Thyroid gland (tissue), 4 donors: Measurements from ENCODE around the gene SNRNP27. TPM values are rescaled to one million over a fixed set of nuclear protein-coding genes. Genes with fewer than 3 reads are reported as not detected.

Experiments used
- DNase-seq, 2 donors: peaks; one replicate each; pipeline ENCODE4 v3.0.0-alpha.2; 2019
- H3K27ac ChIP-seq, 3 donors: fragments of 200-600 bp; sonication (generic); 1 replicate in 2 of 3; 2 replicates in 1 of 3; pipeline ENCODE4 v1.5.1; 2016 to 2019; ENCODE audit warnings: mild to moderate bottlenecking in 1 of 3, moderate library complexity in 1 of 3
- H3K27me3 ChIP-seq: fragments of 200-600 bp; sonication (generic); one replicate; pipeline ENCODE4 v1.5.1; 2019
- H3K36me3 ChIP-seq, 2 donors: fragments of 200-600 bp; sonication (generic); one replicate each; pipeline ENCODE4 v1.5.1; 2016 to 2019
- H3K4me1 ChIP-seq, 2 donors: fragments of 200-600 bp; sonication (generic); one replicate each; pipeline ENCODE4 v1.5.1; 2017 to 2019
- H3K4me3 ChIP-seq, 3 donors: fragments of 200-600 bp; sonication (generic); replicated peaks in 1 of 3; 1 replicate in 2 of 3; 2 replicates in 1 of 3; pipeline ENCODE4 v1.5.1; 2016; ENCODE audit warnings: mild to moderate bottlenecking in 1 of 3
- H3K9me3 ChIP-seq: fragments of 200-600 bp; sonication (generic); one replicate; pipeline ENCODE4 v1.5.1; 2017
- POLR2A ChIP-seq, 2 donors: fragments of 450-650 bp; IDR thresholded peaks; one replicate each; pipeline ENCODE4 v1.6.1; 2017; ENCODE audit warnings: antibody characterized with exemption in 2 of 2, mild to moderate bottlenecking in 2 of 2, moderate library complexity in 1 of 2
- WGBS, 2 donors: methylation state at CpG; one replicate each; pipeline ENCODE4 v1.1.5; 2017; 5-methylcytosine and 5-hydroxymethylcytosine counted together
- intact Hi-C: fragments of 100-400 bp; cut with DNase I; formaldehyde crosslinking; loops from one replicate; pipeline ENCODE4 v1.15.1; 2023
- total RNA-seq, 4 donors: library from RNA; depleted of rRNA; stranded (reverse); fragments of >200 nt; gene quantifications; one replicate each; pipeline ENCODE4 v1.2.3, GENCODE V29; 2016
- TF ChIP-seq, protein P1 (sequence below), 6 experiments: fragments of 200-600 bp in 3 of 6; fragments of 450-650 bp in 3 of 6; sonication (generic) in 3 of 6; IDR thresholded peaks; one replicate each; pipeline ENCODE4 v1.5.1; 2016 to 2019; ENCODE audit warnings: antibody characterized with exemption in 6 of 6, mild to moderate bottlenecking in 2 of 6, inconsistent platforms in 1 of 6, moderate library complexity in 1 of 6

SNRNP27 gene
- total RNA-seq, 4 donors from 2014 or later = 47.5 to 111 (median 66.3) TPM

DNA sequence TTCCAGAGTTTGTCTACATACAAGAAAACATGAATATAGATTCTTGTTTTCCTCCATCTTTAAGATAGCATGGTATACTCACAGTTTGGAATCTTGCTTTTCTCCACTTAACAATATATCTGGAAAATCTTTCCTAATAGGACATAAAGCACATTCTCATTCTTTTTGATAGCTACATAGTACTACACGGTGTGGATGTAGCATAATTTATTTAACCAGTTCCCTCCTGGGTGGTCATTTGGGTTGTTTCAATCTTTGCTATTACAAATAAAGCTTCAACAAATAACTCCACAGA is 40.8 kb downstream of the SNRNP27 start:
- WGBS, 2 donors = 72 to 77% methylated on average over 1 of the region's 1 CpG
- no peak overlapping the region for H3K27ac ChIP-seq
- peaks cover 29 to 38% of the 10 kb centered on the region in 2 donors for H3K36me3 ChIP-seq

GRCh38 chr2:69935011-69935410 is 41.3 kb downstream of the SNRNP27 start:
- Histone ChIP-seq H3K4me1 (peaks cover 4 to 9% of the 10 kb centered on the region in 2 donors), H3K27ac (no peak overlapping the region), H3K36me3 (peaks cover 29 to 41% of the 10 kb centered on the region in 2 donors), H3K9me3 (no peaks in the 10 kb centered on the region), H3K4me3 (no peak overlapping the region), H3K27me3 (no peaks in the 10 kb centered on the region)
- intact Hi-C loops = loop anchor here (10.0 kb wide), 1 partner anchor 130 kb away; no protein-coding TSS in a partner anchor
- TF ChIP-seq, protein P1, sequence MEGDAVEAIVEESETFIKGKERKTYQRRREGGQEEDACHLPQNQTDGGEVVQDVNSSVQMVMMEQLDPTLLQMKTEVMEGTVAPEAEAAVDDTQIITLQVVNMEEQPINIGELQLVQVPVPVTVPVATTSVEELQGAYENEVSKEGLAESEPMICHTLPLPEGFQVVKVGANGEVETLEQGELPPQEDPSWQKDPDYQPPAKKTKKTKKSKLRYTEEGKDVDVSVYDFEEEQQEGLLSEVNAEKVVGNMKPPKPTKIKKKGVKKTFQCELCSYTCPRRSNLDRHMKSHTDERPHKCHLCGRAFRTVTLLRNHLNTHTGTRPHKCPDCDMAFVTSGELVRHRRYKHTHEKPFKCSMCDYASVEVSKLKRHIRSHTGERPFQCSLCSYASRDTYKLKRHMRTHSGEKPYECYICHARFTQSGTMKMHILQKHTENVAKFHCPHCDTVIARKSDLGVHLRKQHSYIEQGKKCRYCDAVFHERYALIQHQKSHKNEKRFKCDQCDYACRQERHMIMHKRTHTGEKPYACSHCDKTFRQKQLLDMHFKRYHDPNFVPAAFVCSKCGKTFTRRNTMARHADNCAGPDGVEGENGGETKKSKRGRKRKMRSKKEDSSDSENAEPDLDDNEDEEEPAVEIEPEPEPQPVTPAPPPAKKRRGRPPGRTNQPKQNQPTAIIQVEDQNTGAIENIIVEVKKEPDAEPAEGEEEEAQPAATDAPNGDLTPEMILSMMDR (IDR thresholded peaks at IDR 0.05) = no peak
- WGBS, 2 donors = 96 to 99% methylated on average over 5 of the region's 5 CpGs
- DNase-seq = no peak

More for the DNA sequence above, 40.8 kb downstream of the SNRNP27 start:
- H3K4me1 ChIP-seq = peaks cover 4 to 9% of the 10 kb centered on the region in 2 donors
- no peak for TF ChIP-seq POLR2A (IDR thresholded peaks at IDR 0.05)
- TF ChIP-seq, protein P1 (IDR thresholded peaks at IDR 0.05) = no peak
- no peak overlapping the region for H3K4me3 ChIP-seq
- H3K27me3 ChIP-seq = no peaks in the 10 kb centered on the region
- H3K9me3 ChIP-seq = no peaks in the 10 kb centered on the region
- intact Hi-C loops = loop anchor here (10.0 kb wide), 1 partner anchor 130 kb away; no protein-coding TSS in a partner anchor
- no peak for DNase-seq

- WGBS, 2 donors = 88 to 90% methylated on average over 11 of the region's 11 CpGs
- Histone ChIP-seq H3K27me3 (no peaks in the 10 kb centered on the region), H3K4me1 (peaks cover 4 to 12% of the 10 kb centered on the region in 2 donors), H3K4me3 (no peak overlapping the region), H3K9me3 (no peaks in the 10 kb centered on the region), H3K36me3 (peaks cover 26 to 60% of the 10 kb centered on the region in 2 donors), H3K27ac (no peak overlapping the region)
- intact Hi-C loops = loop anchor here (10.0 kb wide), 1 partner anchor 128 kb away; no protein-coding TSS in a partner anchor
- TF ChIP-seq, protein P1 (IDR thresholded peaks at IDR 0.05) = no peak
- TF ChIP-seq POLR2A (IDR thresholded peaks at IDR 0.05) = no peak
- DNase-seq = no peak
Observed at GRCh38 chr2:69936906-69937305, 43.1 kb downstream of the SNRNP27 start.

- H3K36me3 ChIP-seq = peaks cover 26 to 66% of the 10 kb centered on the region in 2 donors
- peaks cover 4 to 12% of the 10 kb centered on the region in 2 donors for H3K4me1 ChIP-seq
- H3K27me3 ChIP-seq = no peaks in the 10 kb centered on the region
- no peak overlapping the region for H3K27ac ChIP-seq
- no peak for DNase-seq
- H3K4me3 ChIP-seq = no peak overlapping the region
- H3K9me3 ChIP-seq = no peaks in the 10 kb centered on the region
- 95 to 96% methylated on average over 14 of the region's 14 CpGs for WGBS, 2 donors
- no peak for TF ChIP-seq POLR2A (IDR thresholded peaks at IDR 0.05)
- TF ChIP-seq, protein P1 (IDR thresholded peaks at IDR 0.05) = no peak
- intact Hi-C loops = loop anchor here (10.0 kb wide), 1 partner anchor 127 kb away; no protein-coding TSS in a partner anchor
Observed at GRCh38 chr2:69937968-69938367, 44.2 kb downstream of the SNRNP27 start.

GRCh38 chr2:69939722-69940121 is 46.0 kb downstream of the SNRNP27 start:
- no peak for TF ChIP-seq POLR2A (IDR thresholded peaks at IDR 0.05)
- TF ChIP-seq, protein P1 (IDR thresholded peaks at IDR 0.05) = no peak
- intact Hi-C loops = loop anchor here (10.0 kb wide), 1 partner anchor 125 kb away; no protein-coding TSS in a partner anchor
- Histone ChIP-seq H3K27ac (no peak overlapping the region), H3K4me1 (peaks cover 0 to 3% of the 10 kb centered on the region in 2 donors), H3K36me3 (peaks cover 26 to 66% of the 10 kb centered on the region in 2 donors), H3K9me3 (no peaks in the 10 kb centered on the region), H3K4me3 (no peak overlapping the region), H3K27me3 (no peaks in the 10 kb centered on the region)
- WGBS, 2 donors = 83 to 86% methylated on average over 14 of the region's 14 CpGs
- no peak for DNase-seq
